ENCODE results near the gene STX4.

The STX4 gene

GRCh38 chr16:31079342-31079944 lies 46.1 kb downstream of the STX4 start:
- no peak for TF ChIP-seq CTCF (IDR thresholded peaks at IDR 0.05; ENCODE audit: low read depth, low read length)

GRCh38 chr16:31080035-31080629 lies 46.8 kb downstream of the STX4 start:
- H3K4me3 ChIP-seq (ENCODE audit: low read depth, low read length) = no peak overlapping the region
- TF ChIP-seq CTCF (IDR thresholded peaks at IDR 0.05; ENCODE audit: low read depth, low read length) = no peak

More at GRCh38 chr16:31079342-31079944, 46.1 kb downstream of the STX4 start:
- H3K4me3 ChIP-seq (ENCODE audit: low read depth, low read length) = no peak overlapping the region

- no peak for TF ChIP-seq CTCF (IDR thresholded peaks at IDR 0.05; ENCODE audit: low read depth, low read length)
- no peak overlapping the region for H3K4me3 ChIP-seq (ENCODE audit: low read depth, low read length)
These were observed 47.5 kb downstream of the STX4 start for GRCh38 chr16:31080756-31081419.

- no peak overlapping the region for H3K4me3 ChIP-seq (ENCODE audit: low read depth, low read length)
- no peak for TF ChIP-seq CTCF (IDR thresholded peaks at IDR 0.05; ENCODE audit: low read depth, low read length)
These were observed 48.3 kb downstream of the STX4 start for GRCh38 chr16:31081428-31082351.

- no peak overlapping the region for H3K4me3 ChIP-seq (ENCODE audit: low read depth, low read length)
- TF ChIP-seq CTCF (IDR thresholded peaks at IDR 0.05; ENCODE audit: low read depth, low read length) = no peak
These were observed 49.1 kb downstream of the STX4 start for GRCh38 chr16:31082368-31083045.

GRCh38 chr16:31083081-31083480 lies 49.7 kb downstream of the STX4 start:
- no peak for TF ChIP-seq CTCF (IDR thresholded peaks at IDR 0.05; ENCODE audit: low read depth, low read length)
- H3K4me3 ChIP-seq (ENCODE audit: low read depth, low read length) = no peak overlapping the region
